ENCODE data around the gene PSTPIP2.

- TF ChIP-seq CTCF (IDR thresholded peaks at IDR 0.05) (no peak), EZH2 (IDR thresholded peaks at IDR 0.05; ENCODE audit: borderline replicate concordance, insufficient read depth, low read depth, low read length, poor library complexity, severe bottlenecking) (no peak)
Measured at GRCh38 chr18:46040033-46040746, 31.9 kb downstream of the PSTPIP2 start.

All from B cell (primary cell).